PFSK-1 (cell line): ENCODE measurements around the gene CADM2.

ENCODE experiments used
- POLR2AphosphoS5 ChIP-seq: IDR thresholded peaks from 2 replicates; pipeline ENCODE4 v1.6.1; 2012; ENCODE audit warnings: low read depth, mild to moderate bottlenecking, control low read depth, low read length, moderate library complexity
- TF ChIP-seq, protein P1 (sequence below), 2 experiments: IDR thresholded peaks; 2 replicates each; pipeline versions ENCODE4 v1.6.1 to v1.8.0; 2011 to 2012; ENCODE audit warnings: low read depth in 2 of 2, low read length in 2 of 2, control low read depth in 1 of 2, inconsistent platforms in 1 of 2, mild to moderate bottlenecking in 1 of 2, moderate library complexity in 1 of 2; ENCODE audit not compliant: insufficient read depth in 1 of 2

DNA sequence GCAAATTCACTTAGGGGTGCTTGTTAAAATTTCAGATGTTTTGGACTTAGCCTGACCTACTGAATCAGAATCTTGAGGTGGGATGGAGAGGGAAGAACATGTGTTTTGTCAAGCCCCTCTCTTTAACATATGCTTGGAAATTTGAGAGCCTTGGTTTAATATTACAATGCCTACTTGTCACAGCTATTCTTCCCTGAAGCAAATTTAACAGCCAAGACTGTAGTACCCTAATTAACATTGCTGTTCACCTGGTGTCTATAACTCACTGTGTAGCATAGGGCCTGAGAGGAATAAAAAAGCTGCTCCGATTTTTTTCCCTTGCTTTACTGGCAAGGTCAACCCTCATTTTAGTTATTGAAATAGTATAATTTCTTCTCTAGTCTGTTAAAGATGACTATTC lies 880.1 kb downstream of the CADM2 start:
- TF ChIP-seq POLR2AphosphoS5 = no peak
- TF ChIP-seq, protein P1, sequence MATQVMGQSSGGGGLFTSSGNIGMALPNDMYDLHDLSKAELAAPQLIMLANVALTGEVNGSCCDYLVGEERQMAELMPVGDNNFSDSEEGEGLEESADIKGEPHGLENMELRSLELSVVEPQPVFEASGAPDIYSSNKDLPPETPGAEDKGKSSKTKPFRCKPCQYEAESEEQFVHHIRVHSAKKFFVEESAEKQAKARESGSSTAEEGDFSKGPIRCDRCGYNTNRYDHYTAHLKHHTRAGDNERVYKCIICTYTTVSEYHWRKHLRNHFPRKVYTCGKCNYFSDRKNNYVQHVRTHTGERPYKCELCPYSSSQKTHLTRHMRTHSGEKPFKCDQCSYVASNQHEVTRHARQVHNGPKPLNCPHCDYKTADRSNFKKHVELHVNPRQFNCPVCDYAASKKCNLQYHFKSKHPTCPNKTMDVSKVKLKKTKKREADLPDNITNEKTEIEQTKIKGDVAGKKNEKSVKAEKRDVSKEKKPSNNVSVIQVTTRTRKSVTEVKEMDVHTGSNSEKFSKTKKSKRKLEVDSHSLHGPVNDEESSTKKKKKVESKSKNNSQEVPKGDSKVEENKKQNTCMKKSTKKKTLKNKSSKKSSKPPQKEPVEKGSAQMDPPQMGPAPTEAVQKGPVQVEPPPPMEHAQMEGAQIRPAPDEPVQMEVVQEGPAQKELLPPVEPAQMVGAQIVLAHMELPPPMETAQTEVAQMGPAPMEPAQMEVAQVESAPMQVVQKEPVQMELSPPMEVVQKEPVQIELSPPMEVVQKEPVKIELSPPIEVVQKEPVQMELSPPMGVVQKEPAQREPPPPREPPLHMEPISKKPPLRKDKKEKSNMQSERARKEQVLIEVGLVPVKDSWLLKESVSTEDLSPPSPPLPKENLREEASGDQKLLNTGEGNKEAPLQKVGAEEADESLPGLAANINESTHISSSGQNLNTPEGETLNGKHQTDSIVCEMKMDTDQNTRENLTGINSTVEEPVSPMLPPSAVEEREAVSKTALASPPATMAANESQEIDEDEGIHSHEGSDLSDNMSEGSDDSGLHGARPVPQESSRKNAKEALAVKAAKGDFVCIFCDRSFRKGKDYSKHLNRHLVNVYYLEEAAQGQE (IDR thresholded peaks at IDR 0.05; ENCODE audit: insufficient read depth in 1 of 2, low read depth in 2 of 2, low read length in 2 of 2) = no peak
